GM21423 (cell line): ENCODE results near the gene THOC2.
"Not testable (repeated sequence)": the region's sequence is repeated elsewhere in the genome, so short reads cannot be mapped to it uniquely, and the experiment has no call there.

ENCODE experiments used
- ATAC-seq: cut with Tn5 transposase; IDR thresholded peaks from one replicate; pipeline ENCODE4 v1.9.1; 2021; ENCODE audit warnings: mild to moderate bottlenecking, moderate library complexity; ENCODE audit not compliant: unreplicated experiment

THOC2 gene

GRCh38 chrX:123590842-123591486, 141.9 kb downstream of the THOC2 start:
- ATAC-seq = peak; percentile 58

GRCh38 chrX:123588723-123589122, 144.1 kb downstream of the THOC2 start:
- no peak for ATAC-seq

- no peak for ATAC-seq
These were observed 151.3 kb downstream of the THOC2 start for GRCh38 chrX:123581586-123581985.

GRCh38 chrX:123580792-123581191, 152.1 kb downstream of the THOC2 start:
- ATAC-seq = no peak

- not testable (repeated sequence) for ATAC-seq
These were observed 158.8 kb downstream of the THOC2 start for GRCh38 chrX:123574027-123574426.

GRCh38 chrX:123570011-123570590, 162.8 kb downstream of the THOC2 start:
- no peak for ATAC-seq

GRCh38 chrX:123563167-123563566, 169.7 kb downstream of the THOC2 start:
- no peak for ATAC-seq

GRCh38 chrX:123562342-123563146, 170.3 kb downstream of the THOC2 start:
- ATAC-seq = no peak

- no peak for ATAC-seq
These were observed 171.2 kb downstream of the THOC2 start for GRCh38 chrX:123561439-123562215.

GRCh38 chrX:123550829-123551228, 182.0 kb downstream of the THOC2 start:
- no peak for ATAC-seq
